Endothelial cell of umbilical vein (primary cell): ENCODE data around the gene SPTBN4. TPM values are rescaled to one million over a fixed set of nuclear protein-coding genes. Genes with fewer than 3 reads are reported as not detected.

Experiments
- BruUV-seq: library from RNA; stranded (reverse); fragments of 400-500 nt; replicated peaks from 2 replicates; lab custom pipeline; 2021; lab: Mats Ljungman, UMichigan
- CTCF ChIA-PET: fragments of 300-600, 350-600 bp; sonication (Branson Sonifier 250); formaldehyde crosslinking; loops from one replicate; lab custom pipeline; 2021; ENCODE audit warnings: antibody characterized with exemption, inconsistent platforms; lab: Charles Lee
- POLR2A ChIA-PET: fragments of 300-600, 350-600 bp; sonication (Branson Sonifier 250); formaldehyde crosslinking; loops from one replicate; lab custom pipeline; 2021; ENCODE audit warnings: antibody characterized with exemption, inconsistent platforms; lab: Charles Lee
- DNase-seq: peaks from one replicate; pipeline ENCODE4 v3.0.0-alpha.2; 2011; ENCODE audit warnings: low read depth, low spot score
- FAIRE-seq: peaks from 2 replicates; lab custom pipeline; 2011; peaks lifted over from hg19 to GRCh38; lab: Jason Lieb, UNC
- H2AFZ ChIP-seq: 2 replicates; pipeline ENCODE4 v1.6.0; 2012; ENCODE audit warnings: low read depth, low read length, control low read depth, inconsistent platforms
- H3K27ac ChIP-seq: 2 replicates; pipeline ENCODE4 v1.5.1; 2011; ENCODE audit warnings: low read depth, mild to moderate bottlenecking, control low read depth, low read length, moderate library complexity; ENCODE audit not compliant: insufficient read depth
- H3K27me3 ChIP-seq, 2 experiments: 2 replicates each; pipeline versions ENCODE4 v1.6.0 to v1.6.1; 2011; ENCODE audit warnings: low read length in 2 of 2, mixed read lengths in 1 of 2; ENCODE audit not compliant: control insufficient read depth in 2 of 2, insufficient read depth in 2 of 2
- H3K36me3 ChIP-seq, 2 experiments: 2 replicates in 1 of 2; 3 replicates in 1 of 2; pipeline ENCODE4 v1.5.1; 2011; ENCODE audit warnings: low read length in 2 of 2, mild to moderate bottlenecking in 1 of 2, moderate library complexity in 1 of 2; ENCODE audit not compliant: control insufficient read depth in 2 of 2, insufficient read depth in 2 of 2; ENCODE audit errors: extremely low read depth in 1 of 2
- H3K4me1 ChIP-seq: 3 replicates; pipeline ENCODE4 v1.5.1; 2011; ENCODE audit warnings: mild to moderate bottlenecking, low read length; ENCODE audit not compliant: control insufficient read depth, insufficient read depth; ENCODE audit errors: extremely low read depth
- H3K4me2 ChIP-seq: 2 replicates; pipeline ENCODE4 v1.6.1; 2011; ENCODE audit warnings: low read length, control low read depth, mixed read lengths; ENCODE audit not compliant: insufficient read depth
- H3K4me3 ChIP-seq, 3 experiments: fragments of 200-600 bp in 1 of 3; sonication (generic), shearing (Covaris generic) in 1 of 3; replicated peaks in 1 of 3; 2 replicates each; pipeline ENCODE4 v1.5.1; 2011 to 2016; ENCODE audit warnings: control low read depth in 3 of 3, low read length in 3 of 3, mild to moderate bottlenecking in 2 of 3, inconsistent platforms in 1 of 3, low read depth in 1 of 3, moderate library complexity in 1 of 3; ENCODE audit not compliant: insufficient read depth in 1 of 3
- H3K79me2 ChIP-seq: 2 replicates; pipeline ENCODE4 v1.6.0; 2012; ENCODE audit warnings: low read length, inconsistent platforms; ENCODE audit not compliant: control insufficient read depth, insufficient read depth
- H3K9ac ChIP-seq: replicated peaks from 2 replicates; pipeline ENCODE3; 2011; ENCODE audit warnings: low read length, control low read depth; ENCODE audit not compliant: insufficient read depth; ENCODE audit errors: extremely low read depth
- H3K9me1 ChIP-seq: replicated peaks from 3 replicates; pipeline ENCODE4 v1.6.0; 2011; ENCODE audit warnings: mild to moderate bottlenecking, low read length; ENCODE audit not compliant: control insufficient read depth, insufficient read depth; ENCODE audit errors: extremely low read depth
- H3K9me3 ChIP-seq: replicated peaks from 2 replicates; pipeline ENCODE4 v1.5.1; 2012; ENCODE audit warnings: low read length, inconsistent platforms; ENCODE audit not compliant: control insufficient read depth, insufficient read depth
- H4K20me1 ChIP-seq: replicated peaks from 2 replicates; pipeline ENCODE3; 2011; ENCODE audit warnings: mild to moderate bottlenecking, low read length; ENCODE audit not compliant: control insufficient read depth, insufficient read depth; ENCODE audit errors: extremely low read depth
- CTCF ChIP-seq, 2 donors: IDR thresholded peaks; 1 replicate in 1 of 2; 2 replicates in 1 of 2; pipeline ENCODE4 v1.5.1; 2011; ENCODE audit warnings: low read length in 2 of 2, mild to moderate bottlenecking in 2 of 2, moderate library complexity in 2 of 2, control low read depth in 1 of 2, inconsistent platforms in 1 of 2, low read depth in 1 of 2; ENCODE audit not compliant: insufficient read depth in 1 of 2; ENCODE audit errors: extremely low read depth in 1 of 2
- EZH2 ChIP-seq: IDR thresholded peaks from 2 replicates; pipeline ENCODE4 v1.6.1; 2012; ENCODE audit warnings: borderline replicate concordance, low read depth, mild to moderate bottlenecking, moderate library complexity, low read length, inconsistent platforms; ENCODE audit not compliant: severe bottlenecking
- FOS ChIP-seq: IDR thresholded peaks from 2 replicates; pipeline ENCODE4 v1.6.1; 2011; ENCODE audit warnings: mild to moderate bottlenecking, low read length, moderate library complexity, borderline replicate concordance; ENCODE audit not compliant: insufficient read depth
- GATA2 ChIP-seq: IDR thresholded peaks from 2 replicates; pipeline ENCODE4 v1.7.0; 2011; ENCODE audit warnings: low read depth, mild to moderate bottlenecking, moderate library complexity, mixed read lengths, low read length; ENCODE audit not compliant: insufficient read length, insufficient read depth
- JUN ChIP-seq: IDR thresholded peaks from 2 replicates; pipeline ENCODE4 v1.6.1; 2011; ENCODE audit warnings: borderline replicate concordance, low read depth; ENCODE audit not compliant: insufficient read length, insufficient read depth
- MAX ChIP-seq: IDR thresholded peaks from 2 replicates; pipeline ENCODE4 v1.6.1; 2011; ENCODE audit not compliant: insufficient read depth, insufficient read length
- MYC ChIP-seq: IDR thresholded peaks from one replicate; pipeline ENCODE4 v1.6.1; 2011; ENCODE audit warnings: mild to moderate bottlenecking, low read depth, low read length
- POLR2A ChIP-seq: IDR thresholded peaks from 2 replicates; pipeline ENCODE4 v1.6.1; 2012; ENCODE audit warnings: low read depth, mild to moderate bottlenecking, control low read depth, low read length
- POLR2AphosphoS5 ChIP-seq: IDR thresholded peaks from 2 replicates; pipeline ENCODE4 v1.6.1; 2012; ENCODE audit warnings: low read depth, mild to moderate bottlenecking, control low read depth, low read length, moderate library complexity; ENCODE audit not compliant: insufficient read depth
- dilution Hi-C: fragments of 300-500 bp; cut with MboI; formaldehyde crosslinking; loops from one replicate; pipeline ENCODE4 v1.15.0; 2019; ENCODE audit warnings: low sequenced_read_pairs; ENCODE audit not compliant: extremely low pct_ligation_motif_present
- intact Hi-C: fragments of 100-400 bp; cut with micrococcal nuclease; formaldehyde crosslinking; loops from one replicate; pipeline ENCODE4 v1.10.0; 2022
- polyA plus RNA-seq, 4 experiments: library from polyadenylated mRNA; depleted of rRNA in 3 of 4; stranded (reverse) in 3 of 4; unstranded in 1 of 4; fragments of >200 nt; gene quantifications; 2 replicates each; pipeline versions ENCODE4 v1.2.1 to v1.2.3, GENCODE V29; 2011 to 2012; ENCODE audit warnings: missing spikeins in 1 of 4
- total RNA-seq: library from RNA; stranded (reverse); gene quantifications from 2 replicates; pipeline ENCODE4 v1.2.3, GENCODE V29; 2021

The SPTBN4 gene
- total and polyA plus RNA-seq, 2 donors (not counting 3 experiments of a cell fraction or from before 2014, with no cell fraction given) = 0.33 TPM; not detected in 1

- Histone ChIP-seq H3K4me1 (peaks cover 10% of the 10 kb centered on the region), H3K4me2 (no peak overlapping the region), H2AFZ (no peak overlapping the region), H4K20me1 (no peaks in the 10 kb centered on the region), H3K9me1 (no peaks in the 10 kb centered on the region), H3K27ac (no peak overlapping the region), H3K27me3 (no peaks in the 10 kb centered on the region), H3K9ac (no peak overlapping the region), H3K79me2 (no peaks in the 10 kb centered on the region), H3K36me3 (no peaks in the 10 kb centered on the region), H3K9me3 (no peaks in the 10 kb centered on the region), H3K4me3 (no peak overlapping the region)
- DNase-seq (no peak), FAIRE-seq (no peak)
- ChIA-PET POLR2A (no interaction called here), CTCF (interaction anchor here (7.6 kb wide), 1 partner anchor 17 kb away, joined by 70 read pairs; no protein-coding TSS in a partner anchor)
- dilution Hi-C loops (no loop called here), intact Hi-C loops (no loop called here)
- BruUV-seq = no TSS peak
- TF ChIP-seq MAX (no peak), MYC (no peak), FOS (no peak), POLR2AphosphoS5 (no peak), JUN (no peak), POLR2A (no peak), GATA2 (no peak), CTCF (IDR thresholded peaks at IDR 0.05; ENCODE audit: extremely low read depth in 1 of 2, insufficient read depth in 1 of 2, low read depth in 1 of 2, low read length in 2 of 2) (no peak), EZH2 (no peak)
Measured at GRCh38 chr19:40616941-40617340, 150.1 kb downstream of the SPTBN4 start.
